Endothelial cell of umbilical vein (primary cell): Measurements from ENCODE around the gene CHRFAM7A.
"Not testable (repeated sequence)": the region's sequence is repeated elsewhere in the genome, so short reads cannot be mapped to it uniquely, and the experiment has no call there.

Experiments used
- EZH2 ChIP-seq: IDR thresholded peaks from 2 replicates; pipeline ENCODE4 v1.6.1; 2012; ENCODE audit warnings: borderline replicate concordance, low read depth, mild to moderate bottlenecking, moderate library complexity, low read length, inconsistent platforms; ENCODE audit not compliant: severe bottlenecking
- GATA2 ChIP-seq: IDR thresholded peaks from 2 replicates; pipeline ENCODE4 v1.7.0; 2011; ENCODE audit warnings: low read depth, mild to moderate bottlenecking, moderate library complexity, mixed read lengths, low read length; ENCODE audit not compliant: insufficient read length, insufficient read depth
- JUN ChIP-seq: IDR thresholded peaks from 2 replicates; pipeline ENCODE4 v1.6.1; 2011; ENCODE audit warnings: borderline replicate concordance, low read depth; ENCODE audit not compliant: insufficient read length, insufficient read depth
- POLR2A ChIP-seq: IDR thresholded peaks from 2 replicates; pipeline ENCODE4 v1.6.1; 2012; ENCODE audit warnings: low read depth, mild to moderate bottlenecking, control low read depth, low read length
- POLR2AphosphoS5 ChIP-seq: IDR thresholded peaks from 2 replicates; pipeline ENCODE4 v1.6.1; 2012; ENCODE audit warnings: low read depth, mild to moderate bottlenecking, control low read depth, low read length, moderate library complexity; ENCODE audit not compliant: insufficient read depth
- TF ChIP-seq, protein P1 (sequence below), 2 donors: IDR thresholded peaks; 1 replicate in 1 of 2; 2 replicates in 1 of 2; pipeline ENCODE4 v1.5.1; 2011; ENCODE audit warnings: low read length in 2 of 2, mild to moderate bottlenecking in 2 of 2, moderate library complexity in 2 of 2, control low read depth in 1 of 2, inconsistent platforms in 1 of 2, low read depth in 1 of 2; ENCODE audit not compliant: insufficient read depth in 1 of 2; ENCODE audit errors: extremely low read depth in 1 of 2

DNA sequence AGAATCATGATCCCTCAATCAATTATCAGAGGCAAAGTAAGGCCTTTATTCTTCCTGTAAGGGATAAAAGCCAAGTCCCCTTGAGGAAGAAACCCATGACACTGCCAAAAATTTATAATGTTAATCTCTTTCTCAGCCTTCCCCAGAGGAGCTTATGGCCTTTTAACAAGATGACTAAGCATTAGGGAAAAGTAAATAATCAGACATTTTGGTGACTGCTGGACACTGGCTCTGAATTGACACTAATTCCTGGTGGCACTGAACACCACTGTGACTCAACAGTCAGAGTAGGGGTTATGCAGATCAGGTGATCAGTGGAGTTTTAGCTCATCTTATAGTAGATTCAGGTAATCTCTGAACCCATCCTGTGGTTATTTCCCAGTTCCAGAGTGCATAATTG is 82.8 kb downstream of the CHRFAM7A start:
- TF ChIP-seq, protein P1, sequence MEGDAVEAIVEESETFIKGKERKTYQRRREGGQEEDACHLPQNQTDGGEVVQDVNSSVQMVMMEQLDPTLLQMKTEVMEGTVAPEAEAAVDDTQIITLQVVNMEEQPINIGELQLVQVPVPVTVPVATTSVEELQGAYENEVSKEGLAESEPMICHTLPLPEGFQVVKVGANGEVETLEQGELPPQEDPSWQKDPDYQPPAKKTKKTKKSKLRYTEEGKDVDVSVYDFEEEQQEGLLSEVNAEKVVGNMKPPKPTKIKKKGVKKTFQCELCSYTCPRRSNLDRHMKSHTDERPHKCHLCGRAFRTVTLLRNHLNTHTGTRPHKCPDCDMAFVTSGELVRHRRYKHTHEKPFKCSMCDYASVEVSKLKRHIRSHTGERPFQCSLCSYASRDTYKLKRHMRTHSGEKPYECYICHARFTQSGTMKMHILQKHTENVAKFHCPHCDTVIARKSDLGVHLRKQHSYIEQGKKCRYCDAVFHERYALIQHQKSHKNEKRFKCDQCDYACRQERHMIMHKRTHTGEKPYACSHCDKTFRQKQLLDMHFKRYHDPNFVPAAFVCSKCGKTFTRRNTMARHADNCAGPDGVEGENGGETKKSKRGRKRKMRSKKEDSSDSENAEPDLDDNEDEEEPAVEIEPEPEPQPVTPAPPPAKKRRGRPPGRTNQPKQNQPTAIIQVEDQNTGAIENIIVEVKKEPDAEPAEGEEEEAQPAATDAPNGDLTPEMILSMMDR (IDR thresholded peaks at IDR 0.05; ENCODE audit: extremely low read depth in 1 of 2, insufficient read depth in 1 of 2, low read depth in 1 of 2, low read length in 2 of 2), result not testable (repeated sequence)
- not testable (repeated sequence) for TF ChIP-seq POLR2A, POLR2AphosphoS5, GATA2, EZH2, JUN
